Hindlimb muscle (tissue), 1 donor: Measurements from ENCODE around the gene REM2. TPM values are rescaled to one million over a fixed set of nuclear protein-coding genes. Genes with fewer than 3 reads are reported as not detected.
A peak's percentile ranks its signal among the peaks of the same experiment; 100 is the strongest.

Experiments
- DNase-seq: peaks from one replicate; pipeline ENCODE4 v3.0.0-alpha.2; 2013
- polyA plus RNA-seq: library from polyadenylated mRNA; unstranded; fragments of 120-200 nt; gene quantifications from one replicate; pipeline ENCODE4 v1.2.1, GENCODE V29; 2013; ENCODE audit not compliant: insufficient read length

Gene REM2, protein sequence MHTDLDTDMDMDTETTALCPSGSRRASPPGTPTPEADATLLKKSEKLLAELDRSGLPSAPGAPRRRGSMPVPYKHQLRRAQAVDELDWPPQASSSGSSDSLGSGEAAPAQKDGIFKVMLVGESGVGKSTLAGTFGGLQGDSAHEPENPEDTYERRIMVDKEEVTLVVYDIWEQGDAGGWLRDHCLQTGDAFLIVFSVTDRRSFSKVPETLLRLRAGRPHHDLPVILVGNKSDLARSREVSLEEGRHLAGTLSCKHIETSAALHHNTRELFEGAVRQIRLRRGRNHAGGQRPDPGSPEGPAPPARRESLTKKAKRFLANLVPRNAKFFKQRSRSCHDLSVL
- 0.23 TPM for polyA plus RNA-seq

DNA sequence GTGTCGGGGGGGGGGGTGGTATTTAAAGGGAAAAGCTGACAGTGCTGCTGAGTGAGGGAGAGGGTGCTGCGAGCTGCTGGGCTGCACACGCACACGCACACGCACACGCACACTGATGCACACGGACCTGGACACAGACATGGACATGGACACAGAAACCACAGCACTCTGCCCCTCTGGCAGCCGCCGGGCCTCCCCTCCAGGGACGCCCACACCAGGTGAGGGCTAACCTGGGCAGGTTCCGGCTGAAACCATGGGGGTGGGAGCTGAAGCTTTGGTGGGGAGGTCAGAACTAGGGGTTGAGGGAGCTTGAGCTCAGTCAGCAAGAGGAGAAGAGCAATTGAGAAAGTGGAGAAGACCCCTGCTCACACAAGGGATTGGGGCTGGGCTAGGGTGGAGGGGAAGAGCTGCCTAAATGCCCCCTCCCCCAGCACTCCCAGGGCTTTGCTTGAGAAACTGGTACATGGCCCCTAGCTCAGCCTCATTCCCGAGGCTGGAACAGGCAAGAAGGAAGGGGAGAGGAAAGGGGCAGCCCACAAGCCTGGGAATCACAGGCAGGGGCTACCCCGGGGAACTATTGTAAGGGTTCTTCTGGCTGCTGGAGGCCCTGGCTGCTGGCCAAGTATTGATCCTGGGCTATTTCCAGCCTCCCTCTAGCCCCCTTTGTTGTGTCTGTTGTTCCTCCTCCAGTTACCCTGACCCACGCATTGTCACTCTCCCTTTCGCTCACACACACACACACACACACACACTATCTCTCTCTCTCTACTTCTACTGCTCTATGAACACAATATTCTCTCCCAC is at the start of gene REM2:
TSS of gene REM2 (plus strand) at position 50 of the 804 bp plus-strand sequence. CDS start at position 116, 66 bp downstream.
- DNase-seq: no peak

DNA sequence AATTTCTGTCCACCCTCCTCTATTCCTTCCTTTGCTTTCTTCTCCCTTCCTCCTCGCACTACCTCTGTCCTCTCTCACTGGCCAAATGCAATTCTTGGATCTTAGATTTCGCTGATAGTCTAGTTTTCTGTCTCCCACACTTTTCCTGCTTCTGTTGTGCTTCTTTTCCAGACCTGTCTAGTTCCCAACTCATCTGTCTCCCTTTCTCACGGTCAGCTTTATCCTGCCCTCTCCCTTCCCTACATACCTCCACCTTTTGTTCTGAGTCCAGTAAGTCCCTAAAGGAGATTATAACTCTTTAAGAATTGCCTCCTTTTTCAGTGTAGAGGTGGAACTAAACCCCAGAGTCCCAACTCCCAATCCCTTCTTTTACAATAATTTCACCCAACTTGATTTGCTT is 47.5 kb upstream of the REM2 start:
- DNase-seq: no peak

DNA sequence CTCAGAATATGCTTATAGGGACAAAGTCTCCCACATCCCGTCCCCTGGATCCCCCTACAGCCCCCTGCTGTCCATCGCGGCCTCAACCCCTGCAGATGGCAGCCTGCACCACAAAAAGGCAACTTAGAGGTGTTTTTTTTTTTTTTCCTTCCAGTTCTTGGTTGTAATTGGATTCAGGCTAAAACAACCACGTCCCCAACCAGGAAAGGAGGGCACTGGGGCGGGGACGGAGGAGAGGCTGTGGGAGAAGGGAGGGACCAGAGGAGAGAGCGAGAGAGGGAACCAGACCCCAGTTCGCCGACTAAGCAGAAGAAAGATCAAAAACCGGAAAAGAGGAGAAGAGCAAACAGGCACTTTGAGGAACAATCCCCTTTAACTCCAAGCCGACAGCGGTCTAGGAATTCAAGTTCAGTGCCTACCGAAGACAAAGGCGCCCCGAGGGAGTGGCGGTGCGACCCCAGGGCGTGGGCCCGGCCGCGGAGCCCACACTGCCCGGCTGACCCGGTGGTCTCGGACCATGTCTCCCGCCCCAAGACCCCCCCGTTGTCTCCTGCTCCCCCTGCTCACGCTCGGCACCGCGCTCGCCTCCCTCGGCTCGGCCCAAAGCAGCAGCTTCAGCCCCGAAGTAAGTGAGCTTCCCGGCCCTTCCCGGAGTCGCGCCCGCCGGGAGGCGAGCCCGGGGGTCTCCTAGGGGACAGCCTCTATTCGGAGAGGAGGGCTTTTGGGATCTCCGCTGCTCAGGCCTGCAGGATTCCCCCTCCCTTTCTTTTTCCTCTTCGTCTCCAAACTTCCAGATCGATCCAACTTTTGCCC is 46.5 kb upstream of the REM2 start, which contains the start of gene MMP14:
TSS of gene MMP14 (plus strand) at position 285 of the 813 bp plus-strand sequence. CDS start at position 518, 233 bp downstream.
- peak; percentile 87 for DNase-seq

DNA sequence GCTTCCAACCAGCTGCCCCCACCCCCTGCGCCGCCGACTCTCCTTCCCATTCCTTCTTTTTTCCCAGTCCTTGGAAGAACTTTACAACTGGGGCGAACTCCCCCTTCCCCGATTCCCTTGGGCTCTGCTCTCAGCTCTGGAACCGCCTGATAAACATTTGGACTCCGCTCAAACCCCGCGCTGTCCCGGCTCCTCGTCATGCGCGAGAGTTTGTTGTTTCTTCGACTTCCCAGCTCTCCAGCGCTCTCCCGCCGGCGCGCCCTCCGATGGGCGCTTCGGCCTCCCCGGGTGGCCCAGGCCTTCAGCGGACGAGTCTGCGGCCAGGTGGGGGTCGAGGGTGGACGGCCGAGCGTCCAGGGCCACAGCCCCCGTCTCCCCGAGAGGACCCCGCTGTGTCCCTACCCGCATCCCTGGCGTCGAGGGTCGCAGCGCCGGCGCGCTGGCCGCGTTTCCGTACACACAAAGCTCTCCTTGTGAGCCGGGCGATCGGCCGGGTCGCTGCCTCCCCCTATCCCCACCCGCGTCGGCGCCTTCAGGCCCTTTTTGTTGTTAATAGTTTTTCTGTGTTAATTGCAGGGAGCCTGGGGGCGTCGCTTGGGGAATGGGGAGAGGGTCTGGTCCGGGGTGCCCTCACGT is 45.8 kb upstream of the REM2 start:
- peak; percentile 75 for DNase-seq

DNA sequence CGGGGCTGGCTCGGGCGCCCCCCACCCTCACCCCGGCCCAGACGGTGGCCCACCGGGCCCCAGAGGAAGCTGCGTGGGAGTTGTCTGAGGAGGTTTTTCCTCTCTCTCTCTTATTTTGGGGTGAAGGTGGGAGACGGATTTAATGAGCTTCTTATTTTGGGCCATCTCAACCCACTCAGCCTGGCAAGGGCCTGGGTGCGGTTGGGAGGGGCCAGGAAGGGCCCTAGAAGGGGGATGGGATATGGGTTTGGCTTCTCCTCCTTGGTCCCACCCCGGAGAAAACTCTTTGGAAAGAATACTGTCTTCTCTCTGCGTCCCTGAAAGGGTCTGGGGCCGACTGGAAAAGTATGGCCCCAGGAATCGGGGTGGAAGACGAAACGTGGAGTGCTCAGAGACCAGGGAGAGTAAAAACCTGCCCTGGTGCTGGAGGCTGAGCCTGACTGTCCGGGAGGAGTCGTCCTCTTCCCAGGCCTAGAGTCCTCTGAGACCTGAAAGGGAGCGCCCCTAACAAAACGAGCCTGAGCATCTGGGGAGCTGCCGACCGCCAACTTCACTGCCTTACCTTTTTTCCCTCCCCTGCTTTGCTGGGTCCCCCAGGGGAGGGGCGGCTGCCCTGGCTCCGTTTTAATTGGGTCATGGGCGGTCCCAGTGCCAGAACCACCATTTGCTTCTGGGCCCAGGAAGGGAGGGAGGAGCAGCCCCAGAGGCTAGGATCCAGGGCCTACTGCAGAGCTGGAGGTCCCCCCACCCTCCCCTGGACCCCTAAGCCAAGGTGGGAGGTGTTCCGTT is 45.1 kb upstream of the REM2 start:
- peak; percentile 48 for DNase-seq

DNA sequence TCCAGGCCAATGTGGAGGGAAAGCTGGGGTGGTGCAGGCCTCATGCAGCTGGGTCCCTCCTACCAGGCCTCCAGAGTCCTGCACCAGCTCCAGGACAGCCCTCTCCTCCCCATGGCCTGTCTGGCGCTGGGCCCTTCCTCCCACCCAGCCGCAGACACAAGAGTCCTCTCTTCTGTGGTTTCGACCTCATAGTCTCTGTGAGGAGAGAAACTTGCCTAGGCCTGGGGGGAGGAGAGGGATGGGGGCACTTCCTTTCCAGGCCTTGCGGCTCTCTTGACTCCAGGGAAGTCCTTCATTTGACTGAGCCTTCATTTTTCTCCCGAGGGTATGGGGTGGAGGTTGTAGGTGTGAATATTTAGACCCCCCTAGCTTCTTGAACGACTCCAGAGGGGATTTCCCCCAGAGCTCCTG is 44.4 kb upstream of the REM2 start:
- DNase-seq: peak; percentile 30

DNA sequence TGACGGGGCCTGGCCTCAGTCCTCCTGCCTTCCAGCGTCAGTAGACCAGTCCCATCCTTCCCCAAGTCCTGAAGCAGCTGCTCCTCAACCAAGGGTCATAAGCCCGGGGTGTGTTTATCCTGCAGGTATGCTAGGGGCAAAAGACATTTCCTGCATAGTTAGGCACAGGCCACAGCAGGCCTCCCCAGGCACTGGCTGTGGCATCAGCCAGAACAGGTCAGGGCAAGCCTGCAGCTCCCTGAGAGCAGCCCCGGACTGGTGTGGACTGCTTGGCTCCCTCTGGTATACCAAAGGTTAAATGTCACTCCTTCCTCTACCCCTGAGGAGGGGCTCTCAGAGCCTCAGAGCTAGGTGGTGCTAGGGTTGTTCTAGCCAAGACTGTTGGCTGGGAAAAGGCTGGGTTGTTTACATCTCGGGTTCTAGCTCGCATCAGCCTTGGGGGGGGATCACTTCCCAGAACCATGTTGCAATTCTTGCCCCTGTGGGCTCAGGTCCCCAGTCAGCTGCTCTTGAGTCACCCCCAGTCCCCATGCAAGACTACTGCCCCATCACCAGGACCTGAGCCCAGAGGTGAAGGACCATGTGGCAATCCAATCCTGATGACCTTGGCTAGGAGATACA is 43.8 kb upstream of the REM2 start:
- no peak for DNase-seq

DNA sequence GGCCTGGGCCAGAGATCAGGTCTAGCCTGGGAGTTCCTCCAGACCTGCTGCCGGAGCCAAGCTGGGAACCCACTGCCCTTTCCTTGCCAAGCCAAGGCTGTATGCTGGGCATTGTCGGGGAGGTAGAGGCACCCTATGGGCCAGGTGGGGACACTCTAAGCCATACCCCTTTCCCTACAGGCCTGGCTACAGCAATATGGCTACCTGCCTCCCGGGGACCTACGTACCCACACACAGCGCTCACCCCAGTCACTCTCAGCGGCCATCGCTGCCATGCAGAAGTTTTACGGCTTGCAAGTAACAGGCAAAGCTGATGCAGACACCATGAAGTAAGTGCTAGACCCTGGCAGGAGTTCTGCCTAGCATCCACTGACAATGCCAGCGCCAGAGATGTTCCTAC is 41.7 kb upstream of the REM2 start:
- no peak for DNase-seq

DNA sequence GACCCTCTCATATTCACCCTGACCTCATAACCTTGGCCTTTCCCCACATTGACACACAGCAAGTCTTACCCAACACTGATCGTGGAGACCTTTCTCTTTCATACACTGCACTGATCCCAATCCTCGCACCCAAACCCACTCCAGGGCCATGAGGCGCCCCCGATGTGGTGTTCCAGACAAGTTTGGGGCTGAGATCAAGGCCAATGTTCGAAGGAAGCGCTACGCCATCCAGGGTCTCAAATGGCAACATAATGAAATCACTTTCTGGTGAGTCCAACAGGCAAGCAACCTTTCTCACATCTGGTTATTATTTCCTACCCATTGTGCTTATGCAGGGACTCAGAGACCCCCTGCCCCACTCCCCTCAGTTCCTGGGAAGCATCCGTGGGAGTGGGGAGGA is 41.3 kb upstream of the REM2 start:
- no peak for DNase-seq

DNA sequence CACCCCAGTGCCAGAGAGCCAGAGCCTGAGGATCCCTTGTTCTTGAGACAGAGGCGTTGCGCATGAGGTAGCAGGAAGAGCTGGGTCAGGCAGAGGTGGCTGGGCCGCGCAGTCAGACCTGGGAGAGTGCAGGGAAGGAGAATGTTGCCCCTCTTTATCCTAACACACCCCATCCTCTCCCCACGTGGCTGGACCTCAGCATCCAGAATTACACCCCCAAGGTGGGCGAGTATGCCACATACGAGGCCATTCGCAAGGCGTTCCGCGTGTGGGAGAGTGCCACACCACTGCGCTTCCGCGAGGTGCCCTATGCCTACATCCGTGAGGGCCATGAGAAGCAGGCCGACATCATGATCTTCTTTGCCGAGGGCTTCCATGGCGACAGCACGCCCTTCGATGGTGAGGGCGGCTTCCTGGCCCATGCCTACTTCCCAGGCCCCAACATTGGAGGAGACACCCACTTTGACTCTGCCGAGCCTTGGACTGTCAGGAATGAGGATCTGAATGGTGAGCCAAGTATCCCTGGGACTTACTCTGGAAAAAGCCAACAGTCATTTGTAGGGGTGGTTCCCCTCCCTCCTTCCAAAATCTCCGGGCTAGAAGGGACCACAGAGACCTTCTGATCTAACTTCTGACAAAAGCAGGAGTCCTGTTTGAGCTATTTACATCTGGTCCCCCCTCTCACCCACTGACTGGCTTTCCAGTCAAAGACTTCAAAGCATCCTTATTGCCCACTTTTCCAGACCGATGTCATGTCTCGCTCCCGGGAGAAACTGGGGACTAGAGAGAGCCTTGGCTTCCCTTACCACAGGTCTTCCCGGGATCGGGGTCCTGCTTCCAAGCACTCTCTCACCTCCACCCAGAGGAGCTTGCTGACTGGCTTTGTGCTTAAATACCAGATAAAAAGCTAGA is 40.6 kb upstream of the REM2 start:
- no peak for DNase-seq

DNA sequence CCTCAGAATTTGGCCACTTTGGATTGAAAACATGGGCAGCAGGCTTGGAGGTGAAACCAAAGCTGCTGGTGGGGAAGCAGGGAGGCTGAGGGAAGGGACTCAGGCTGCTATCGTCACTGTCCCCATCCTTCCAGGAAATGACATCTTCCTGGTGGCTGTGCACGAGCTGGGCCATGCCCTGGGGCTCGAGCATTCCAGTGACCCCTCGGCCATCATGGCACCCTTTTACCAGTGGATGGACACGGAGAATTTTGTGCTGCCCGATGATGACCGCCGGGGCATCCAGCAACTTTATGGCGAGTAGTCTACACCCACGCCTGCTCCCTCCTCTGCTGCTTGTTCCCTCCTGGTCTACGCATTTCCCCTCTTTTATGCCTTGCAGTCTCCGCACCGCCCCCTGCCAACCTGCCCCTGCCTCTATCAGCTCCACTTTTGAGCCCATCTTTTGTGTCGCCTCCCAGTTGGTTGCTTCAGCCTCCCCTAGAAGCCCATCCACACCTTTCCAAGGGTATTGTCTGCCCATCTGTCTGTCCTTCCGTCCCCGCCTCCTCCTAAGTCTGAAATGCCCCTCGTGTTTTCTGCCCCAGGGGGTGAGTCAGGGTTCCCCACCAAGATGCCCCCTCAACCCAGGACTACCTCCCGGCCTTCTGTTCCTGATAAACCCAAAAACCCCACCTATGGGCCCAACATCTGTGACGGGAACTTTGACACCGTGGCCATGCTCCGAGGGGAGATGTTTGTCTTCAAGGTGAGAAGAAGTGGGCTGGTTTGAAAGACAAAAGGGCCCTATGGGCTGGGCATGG is 39.7 kb upstream of the REM2 start:
- no peak for DNase-seq

DNA sequence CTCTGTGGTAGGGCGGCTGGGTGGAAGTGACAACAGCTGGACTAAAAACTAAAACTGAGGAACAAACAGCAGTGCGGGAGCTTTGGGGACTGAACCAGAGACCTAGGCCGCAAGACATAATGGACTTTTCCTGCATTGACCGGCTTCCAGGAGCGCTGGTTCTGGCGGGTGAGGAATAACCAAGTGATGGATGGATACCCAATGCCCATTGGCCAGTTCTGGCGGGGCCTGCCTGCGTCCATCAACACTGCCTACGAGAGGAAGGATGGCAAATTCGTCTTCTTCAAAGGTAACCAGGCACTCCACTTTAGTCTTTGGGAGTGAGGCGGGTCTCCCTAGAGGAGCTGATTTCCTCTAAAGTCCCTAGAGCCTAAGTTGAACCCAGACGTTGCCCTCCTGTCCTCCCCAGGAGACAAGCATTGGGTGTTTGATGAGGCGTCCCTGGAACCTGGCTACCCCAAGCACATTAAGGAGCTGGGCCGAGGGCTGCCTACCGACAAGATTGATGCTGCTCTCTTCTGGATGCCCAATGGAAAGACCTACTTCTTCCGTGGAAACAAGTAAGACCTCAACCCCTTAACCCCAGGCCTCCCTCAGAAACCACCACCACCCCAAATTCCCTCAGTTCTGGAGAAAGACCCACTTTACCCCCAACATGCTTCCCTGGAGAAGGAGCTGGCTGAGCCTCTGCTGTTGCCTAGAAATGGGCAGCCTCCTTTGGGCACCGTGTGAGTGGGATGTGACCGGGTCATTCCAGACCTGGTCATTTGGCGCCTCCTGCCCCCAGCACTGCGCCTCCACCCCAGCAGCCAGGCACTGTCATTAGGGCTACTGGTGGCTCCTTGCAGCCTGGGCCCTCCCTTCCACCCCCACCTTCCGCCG is 38.6 kb upstream of the REM2 start:
- DNase-seq: no peak

DNA sequence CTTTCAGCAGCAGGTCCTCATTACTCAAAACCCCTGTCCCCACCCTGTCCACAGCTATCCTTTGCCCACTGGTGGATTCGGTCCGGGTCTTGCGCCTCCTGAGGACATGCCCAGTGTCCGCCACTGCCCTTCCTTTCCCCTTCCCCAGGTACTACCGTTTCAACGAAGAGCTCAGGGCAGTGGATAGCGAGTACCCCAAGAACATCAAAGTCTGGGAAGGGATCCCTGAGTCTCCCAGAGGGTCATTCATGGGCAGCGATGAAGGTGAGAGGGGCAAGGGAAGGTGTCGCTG is 38.0 kb upstream of the REM2 start:
- DNase-seq: no peak

DNA sequence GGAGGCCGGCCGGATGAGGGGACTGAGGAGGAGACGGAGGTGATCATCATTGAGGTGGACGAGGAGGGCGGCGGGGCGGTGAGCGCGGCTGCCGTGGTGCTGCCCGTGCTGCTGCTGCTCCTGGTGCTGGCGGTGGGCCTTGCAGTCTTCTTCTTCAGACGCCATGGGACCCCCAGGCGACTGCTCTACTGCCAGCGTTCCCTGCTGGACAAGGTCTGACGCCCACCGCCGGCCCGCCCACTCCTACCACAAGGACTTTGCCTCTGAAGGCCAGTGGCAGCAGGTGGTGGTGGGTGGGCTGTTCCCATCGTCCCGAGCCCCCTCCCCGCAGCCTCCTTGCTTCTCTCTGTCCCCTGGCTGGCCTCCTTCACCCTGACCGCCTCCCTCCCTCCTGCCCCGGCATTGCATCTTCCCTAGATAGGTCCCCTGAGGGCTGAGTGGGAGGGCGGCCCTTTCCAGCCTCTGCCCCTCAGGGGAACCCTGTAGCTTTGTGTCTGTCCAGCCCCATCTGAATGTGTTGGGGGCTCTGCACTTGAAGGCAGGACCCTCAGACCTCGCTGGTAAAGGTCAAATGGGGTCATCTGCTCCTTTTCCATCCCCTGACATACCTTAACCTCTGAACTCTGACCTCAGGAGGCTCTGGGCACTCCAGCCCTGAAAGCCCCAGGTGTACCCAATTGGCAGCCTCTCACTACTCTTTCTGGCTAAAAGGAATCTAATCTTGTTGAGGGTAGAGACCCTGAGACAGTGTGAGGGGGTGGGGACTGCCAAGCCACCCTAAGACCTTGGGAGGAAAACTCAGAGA is 37.0 kb upstream of the REM2 start:
- DNase-seq: no peak

DNA sequence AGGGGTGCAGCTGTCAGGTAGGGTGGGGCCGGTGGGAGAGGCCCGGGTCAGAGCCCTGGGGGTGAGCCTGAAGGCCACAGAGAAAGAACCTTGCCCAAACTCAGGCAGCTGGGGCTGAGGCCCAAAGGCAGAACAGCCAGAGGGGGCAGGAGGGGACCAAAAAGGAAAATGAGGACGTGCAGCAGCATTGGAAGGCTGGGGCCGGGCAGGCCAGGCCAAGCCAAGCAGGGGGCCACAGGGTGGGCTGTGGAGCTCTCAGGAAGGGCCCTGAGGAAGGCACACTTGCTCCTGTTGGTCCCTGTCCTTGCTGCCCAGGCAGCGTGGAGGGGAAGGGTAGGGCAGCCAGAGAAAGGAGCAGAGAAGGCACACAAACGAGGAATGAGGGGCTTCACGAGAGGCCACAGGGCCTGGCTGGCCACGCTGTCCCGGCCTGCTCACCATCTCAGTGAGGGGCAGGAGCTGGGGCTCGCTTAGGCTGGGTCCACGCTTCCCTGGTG is 36.2 kb upstream of the REM2 start:
- no peak for DNase-seq

DNA sequence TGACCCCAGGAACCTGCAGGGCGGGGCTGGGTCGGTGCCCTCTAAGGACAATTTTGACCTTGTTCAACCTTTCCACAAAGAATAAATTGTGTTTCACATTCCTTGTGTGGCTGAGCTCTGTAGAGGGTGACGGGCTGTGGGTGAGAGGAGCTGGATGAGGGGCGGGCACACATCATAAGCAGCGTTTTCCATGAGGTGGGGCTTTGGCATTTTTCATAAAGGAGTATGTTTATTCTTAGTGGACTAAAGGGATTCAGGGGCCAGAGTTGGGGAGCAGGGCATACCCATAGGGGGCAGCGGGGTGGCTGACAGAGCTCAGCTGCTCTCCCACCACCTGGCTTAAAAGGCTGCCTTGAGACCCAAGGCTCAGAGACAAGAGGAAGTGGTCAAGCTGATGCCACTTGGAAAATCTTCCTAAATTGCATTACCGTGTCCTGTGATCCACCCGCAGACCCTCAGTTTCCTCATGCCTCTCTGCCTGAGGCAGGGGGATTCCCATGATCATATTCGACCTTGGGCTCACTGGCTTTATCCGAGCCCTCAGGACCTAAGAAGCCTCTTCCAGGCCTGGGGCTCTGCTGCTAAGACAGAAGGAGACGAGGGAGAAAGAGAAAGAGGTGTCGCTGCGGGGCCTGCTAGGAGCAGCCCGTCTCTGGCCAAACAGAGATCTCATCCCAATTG is 35.2 kb upstream of the REM2 start:
- DNase-seq: no peak
